OCI-LY3 (cell line): ENCODE results near the gene FFAR2.

Experiments
- EZH2phosphoT487 ChIP-seq: fragments of 200-600 bp; shearing (Covaris generic); IDR thresholded peaks from 2 replicates; pipeline ENCODE4 v1.6.1; 2018; ENCODE audit warnings: antibody characterized with exemption, mixed run types, low read depth
- TF ChIP-seq, protein P1 (sequence below): fragments of 200-600, 300-600 bp; sonication (generic); IDR thresholded peaks from 2 replicates; pipeline ENCODE4 v1.5.1; 2014; ENCODE audit warnings: antibody characterized with exemption, low read length, low read depth

- TF ChIP-seq, protein P1, sequence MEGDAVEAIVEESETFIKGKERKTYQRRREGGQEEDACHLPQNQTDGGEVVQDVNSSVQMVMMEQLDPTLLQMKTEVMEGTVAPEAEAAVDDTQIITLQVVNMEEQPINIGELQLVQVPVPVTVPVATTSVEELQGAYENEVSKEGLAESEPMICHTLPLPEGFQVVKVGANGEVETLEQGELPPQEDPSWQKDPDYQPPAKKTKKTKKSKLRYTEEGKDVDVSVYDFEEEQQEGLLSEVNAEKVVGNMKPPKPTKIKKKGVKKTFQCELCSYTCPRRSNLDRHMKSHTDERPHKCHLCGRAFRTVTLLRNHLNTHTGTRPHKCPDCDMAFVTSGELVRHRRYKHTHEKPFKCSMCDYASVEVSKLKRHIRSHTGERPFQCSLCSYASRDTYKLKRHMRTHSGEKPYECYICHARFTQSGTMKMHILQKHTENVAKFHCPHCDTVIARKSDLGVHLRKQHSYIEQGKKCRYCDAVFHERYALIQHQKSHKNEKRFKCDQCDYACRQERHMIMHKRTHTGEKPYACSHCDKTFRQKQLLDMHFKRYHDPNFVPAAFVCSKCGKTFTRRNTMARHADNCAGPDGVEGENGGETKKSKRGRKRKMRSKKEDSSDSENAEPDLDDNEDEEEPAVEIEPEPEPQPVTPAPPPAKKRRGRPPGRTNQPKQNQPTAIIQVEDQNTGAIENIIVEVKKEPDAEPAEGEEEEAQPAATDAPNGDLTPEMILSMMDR, result no peak
- TF ChIP-seq EZH2phosphoT487, result no peak
Measured at GRCh38 chr19:35399948-35400772, 47.9 kb upstream of the FFAR2 start.
